Tibial artery (tissue), 4 donors: ENCODE measurements around the gene ANXA5.

Experiments used
- DNase-seq, 2 donors: peaks; one replicate each; pipeline ENCODE4 v3.0.0-alpha.2; 2019
- H3K27ac ChIP-seq, 2 donors: fragments of 200-600 bp; sonication (generic) in 1 of 2; 1 replicate in 1 of 2; 2 replicates in 1 of 2; pipeline ENCODE4 v1.5.1; 2018 to 2019; ENCODE audit warnings: mild to moderate bottlenecking in 1 of 2
- H3K27me3 ChIP-seq, 2 donors: fragments of 200-600 bp; sonication (generic) in 1 of 2; one replicate each; pipeline versions ENCODE4 v1.5.1 to v1.6.0; 2016 to 2019
- H3K36me3 ChIP-seq, 3 donors: fragments of 200-600 bp; sonication (generic) in 2 of 3; one replicate each; pipeline ENCODE4 v1.5.1; 2016 to 2019; ENCODE audit warnings: mild to moderate bottlenecking in 2 of 3
- H3K4me1 ChIP-seq, 4 donors: fragments of 200-600 bp; sonication (generic) in 2 of 4; 1 replicate in 3 of 4; 2 replicates in 1 of 4; pipeline ENCODE4 v1.5.1; 2016 to 2019
- H3K4me3 ChIP-seq, 2 donors: fragments of 200-600 bp; sonication (generic) in 1 of 2; 1 replicate in 1 of 2; 2 replicates in 1 of 2; pipeline ENCODE4 v1.5.1; 2018 to 2019; ENCODE audit warnings: mild to moderate bottlenecking in 2 of 2
- H3K9me3 ChIP-seq, 3 donors: fragments of 200-600 bp; sonication (generic) in 1 of 3; one replicate each; pipeline ENCODE4 v1.5.1; 2016 to 2019
- CTCF ChIP-seq, 2 experiments: fragments of 200-600 bp in 1 of 2; fragments of 450-650 bp in 1 of 2; IDR thresholded peaks; one replicate each; pipeline ENCODE4 v1.5.1; 2017 to 2019; ENCODE audit warnings: antibody characterized with exemption in 2 of 2, mild to moderate bottlenecking in 1 of 2, moderate library complexity in 1 of 2
- intact Hi-C: fragments of 100-400 bp; cut with DNase I; formaldehyde crosslinking; loops from one replicate; pipeline ENCODE4 v1.15.0; 2023; ENCODE audit warnings: low total_unique reads

ANXA5 gene

DNA sequence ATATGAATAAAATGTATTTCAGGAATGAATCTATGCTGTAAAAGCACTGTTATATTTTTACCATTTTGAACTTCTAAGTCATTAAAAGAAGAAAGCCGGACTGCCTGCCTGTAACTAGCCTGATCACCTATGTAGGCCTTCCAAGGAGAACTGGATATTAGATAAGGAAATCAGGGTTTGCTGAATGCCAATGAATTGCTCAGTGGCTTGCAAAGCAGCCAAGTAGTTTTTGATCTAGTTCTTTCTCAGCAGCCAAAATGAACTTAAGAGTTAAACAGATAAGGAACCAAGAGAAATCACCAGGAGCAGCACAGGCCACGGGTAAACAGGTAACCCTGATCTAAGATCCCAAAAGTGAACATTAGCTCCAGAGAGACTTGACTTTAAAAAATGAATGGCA, 3.3 kb downstream of the ANXA5 start:
- Histone ChIP-seq H3K27ac (peak overlapping the region in 1 of 2 donors; percentile 19), H3K9me3 (no peaks in the 10 kb centered on the region), H3K36me3 (no peaks in the 10 kb centered on the region), H3K4me3 (no peak overlapping the region), H3K4me1 (peaks cover 0 to 82% (median 45%) of the 10 kb centered on the region in 4 donors), H3K27me3 (no peaks in the 10 kb centered on the region)
- intact Hi-C loops = no loop called here
- DNase-seq = no peak
- TF ChIP-seq CTCF (IDR thresholded peaks at IDR 0.05) = no peak

DNA sequence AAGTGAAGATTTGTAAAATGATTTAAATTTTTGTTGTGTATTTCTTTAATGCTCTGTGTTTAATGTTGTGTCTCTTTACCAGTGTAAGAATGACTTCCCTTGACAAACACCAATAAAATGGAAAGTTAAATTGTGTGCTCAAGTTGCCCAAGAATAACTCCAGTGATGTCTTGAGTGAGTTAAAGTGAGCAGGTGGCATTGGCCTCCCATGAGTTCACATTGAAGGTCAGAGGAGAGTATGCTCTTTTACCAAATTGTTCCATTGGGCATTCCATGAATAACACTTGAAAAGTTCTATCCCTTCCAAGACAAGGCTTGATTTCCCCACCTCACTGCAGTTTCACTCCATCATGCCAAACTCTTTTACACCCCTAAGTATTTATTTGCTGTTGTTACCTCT, 4.5 kb downstream of the ANXA5 start:
- peaks cover 0 to 5% (median 0%) of the 10 kb centered on the region in 3 donors for H3K36me3 ChIP-seq
- no peaks in the 10 kb centered on the region for H3K9me3 ChIP-seq
- no peak for DNase-seq
- intact Hi-C loops = no loop called here
- H3K4me1 ChIP-seq = peaks cover 0 to 84% (median 51%) of the 10 kb centered on the region in 4 donors
- no peak for TF ChIP-seq CTCF (IDR thresholded peaks at IDR 0.05)
- H3K27ac ChIP-seq = peak overlapping the region in 1 of 2 donors; percentile 71
- no peaks in the 10 kb centered on the region for H3K27me3 ChIP-seq
- H3K4me3 ChIP-seq = no peak overlapping the region

GRCh38 chr4:121690001-121690400, 6.8 kb downstream of the ANXA5 start:
- H3K4me3 ChIP-seq = no peak overlapping the region
- intact Hi-C loops = no loop called here
- H3K9me3 ChIP-seq = no peaks in the 10 kb centered on the region
- peaks cover 5 to 17% (median 6%) of the 10 kb centered on the region in 3 donors for H3K36me3 ChIP-seq
- H3K27ac ChIP-seq = peak overlapping the region; percentile 62 to 71
- DNase-seq = no peak
- peaks cover 0 to 77% (median 50%) of the 10 kb centered on the region in 4 donors for H3K4me1 ChIP-seq
- no peak for TF ChIP-seq CTCF (IDR thresholded peaks at IDR 0.05)
- H3K27me3 ChIP-seq = no peaks in the 10 kb centered on the region

GRCh38 chr4:121688701-121689100, 8.1 kb downstream of the ANXA5 start:
- Histone ChIP-seq H3K36me3 (peaks cover 6 to 27% (median 15%) of the 10 kb centered on the region in 3 donors), H3K9me3 (no peaks in the 10 kb centered on the region), H3K4me1 (peaks cover 0 to 64% (median 47%) of the 10 kb centered on the region in 4 donors), H3K4me3 (no peak overlapping the region), H3K27me3 (no peaks in the 10 kb centered on the region), H3K27ac (no peak overlapping the region)
- intact Hi-C loops = no loop called here
- DNase-seq = no peak
- no peak for TF ChIP-seq CTCF (IDR thresholded peaks at IDR 0.05)

DNA sequence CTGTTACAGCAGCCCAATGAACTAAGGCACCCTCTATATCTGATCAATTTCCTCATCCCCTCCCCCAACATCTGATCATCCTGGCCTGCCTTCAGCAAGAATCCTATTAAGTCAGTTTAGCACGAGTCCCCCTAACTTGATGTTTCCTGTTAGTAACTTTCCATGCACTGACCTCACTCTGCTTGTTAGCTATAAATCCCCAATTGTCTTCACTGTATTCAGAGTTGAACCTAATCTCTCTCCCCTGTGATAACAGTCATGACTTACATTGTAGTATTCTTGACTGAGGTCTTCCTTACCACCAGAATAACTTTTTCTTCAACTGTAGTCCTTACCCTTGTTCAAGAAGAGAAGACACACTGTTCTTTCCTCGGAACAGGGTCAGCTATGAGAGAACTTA, 8.5 kb downstream of the ANXA5 start:
- H3K36me3 ChIP-seq = peaks cover 6 to 29% (median 18%) of the 10 kb centered on the region in 3 donors
- H3K4me3 ChIP-seq = no peak overlapping the region
- no peak overlapping the region for H3K27ac ChIP-seq
- intact Hi-C loops = no loop called here
- no peak for TF ChIP-seq CTCF (IDR thresholded peaks at IDR 0.05)
- H3K4me1 ChIP-seq = peaks cover 0 to 59% (median 43%) of the 10 kb centered on the region in 4 donors
- no peaks in the 10 kb centered on the region for H3K9me3 ChIP-seq
- no peaks in the 10 kb centered on the region for H3K27me3 ChIP-seq
- no peak for DNase-seq

- TF ChIP-seq CTCF (IDR thresholded peaks at IDR 0.05) = no peak
- peaks cover 0 to 39% (median 30%) of the 10 kb centered on the region in 4 donors for H3K4me1 ChIP-seq
- intact Hi-C loops = no loop called here
- no peak overlapping the region for H3K4me3 ChIP-seq
- no peaks in the 10 kb centered on the region for H3K9me3 ChIP-seq
- DNase-seq = no peak
- H3K36me3 ChIP-seq = peaks cover 21 to 48% (median 39%) of the 10 kb centered on the region in 3 donors
- no peaks in the 10 kb centered on the region for H3K27me3 ChIP-seq
- H3K27ac ChIP-seq = no peak overlapping the region
These were observed 10.5 kb downstream of the ANXA5 start for GRCh38 chr4:121686255-121686654.
